GM18517 (cell line): Measurements from ENCODE around the gene DDX39A.
"Not testable (repeated sequence)": the region's sequence is repeated elsewhere in the genome, so short reads cannot be mapped to it uniquely, and the experiment has no call there.

Experiments
- ATAC-seq: cut with Tn5 transposase; IDR thresholded peaks from one replicate; pipeline ENCODE4 v1.9.1; 2021; ENCODE audit warnings: mild to moderate bottlenecking, moderate library complexity; ENCODE audit not compliant: unreplicated experiment

Gene DDX39A

DNA sequence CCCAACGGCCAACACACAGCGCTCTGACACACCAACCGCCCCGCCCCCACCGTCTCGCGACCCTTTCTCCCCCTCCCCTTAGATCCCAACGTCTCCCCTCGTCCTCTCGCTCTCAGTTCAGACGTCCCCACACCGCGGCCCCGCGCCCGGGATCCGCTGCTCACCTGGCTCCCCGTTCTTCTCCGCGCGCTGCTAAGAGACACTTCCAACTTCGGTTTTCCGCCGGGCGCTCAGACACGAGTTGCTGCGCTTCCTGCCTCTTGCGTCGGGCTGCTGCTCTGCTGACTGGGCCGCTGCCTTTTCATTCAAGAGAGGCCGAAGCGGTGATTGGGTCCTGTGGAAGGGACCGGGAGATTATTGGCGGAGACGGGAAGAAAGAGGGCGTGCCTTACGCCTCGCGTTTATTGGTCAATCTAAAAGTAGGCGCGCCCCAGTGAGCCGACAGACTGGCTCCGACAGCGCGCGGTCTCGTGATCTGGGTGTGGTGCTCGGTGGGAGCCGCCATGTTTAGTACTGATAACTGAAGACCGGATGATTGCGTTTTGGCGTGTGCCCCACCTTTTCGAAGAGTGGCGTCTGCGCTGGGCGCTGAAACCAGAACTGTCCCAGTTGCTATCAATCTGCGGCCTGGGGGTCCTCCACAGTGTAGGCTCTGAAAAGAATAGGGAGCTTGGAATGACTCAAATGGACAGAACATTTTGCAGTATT lies at the start of gene DDX39A:
DDX39A (minus strand) TSS at position 236 of the 708 bp plus-strand sequence. CDS start 6,121 bp downstream, outside the sequence.
- ATAC-seq, result peak; percentile 89

- ATAC-seq, result no peak
Observed at GRCh38 chr19:14467816-14468215, 48.7 kb upstream of the DDX39A start.

GRCh38 chr19:14467391-14467790 lies 48.2 kb upstream of the DDX39A start:
- ATAC-seq, result no peak

DNA sequence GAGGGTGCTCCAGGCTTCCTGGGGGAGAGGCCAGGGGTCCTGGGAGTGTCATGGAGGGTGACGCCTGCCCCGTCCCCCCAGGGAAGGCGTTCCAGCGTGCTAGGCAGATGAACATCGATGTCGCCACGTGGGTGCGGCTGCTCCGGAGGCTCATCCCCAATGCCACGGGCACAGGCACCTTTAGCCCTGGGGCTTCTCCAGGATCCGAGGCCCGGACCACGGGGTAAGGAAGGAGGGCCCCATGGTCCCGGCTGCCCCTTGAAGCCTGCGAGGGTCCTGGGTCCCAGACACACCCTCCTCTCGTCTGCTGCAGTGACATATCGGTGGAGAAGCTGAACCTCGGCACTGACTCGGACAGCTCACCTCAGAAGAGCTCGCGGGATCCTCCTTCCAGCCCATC lies 44.6 kb upstream of the DDX39A start:
- no peak for ATAC-seq

DNA sequence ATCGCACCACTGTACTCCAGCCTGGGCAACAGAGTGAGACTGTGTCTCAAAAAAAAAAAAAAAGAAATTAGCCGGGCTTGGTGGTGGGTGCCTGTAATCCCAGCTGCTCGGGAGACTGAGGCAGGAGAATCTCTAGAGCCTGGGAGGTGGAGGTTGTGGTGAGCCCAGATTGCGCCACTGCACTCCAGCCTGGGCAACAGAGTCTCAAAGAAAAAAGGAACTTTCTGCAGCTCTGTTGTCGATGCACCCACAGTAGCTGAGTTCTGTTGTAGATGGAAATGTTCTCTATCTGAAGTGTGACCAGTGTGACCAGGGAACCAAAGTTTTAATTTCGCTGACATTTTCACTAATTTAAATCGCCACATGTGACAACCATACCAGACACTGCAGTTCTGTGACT lies 43.3 kb upstream of the DDX39A start:
- ATAC-seq, result not testable (repeated sequence)

DNA sequence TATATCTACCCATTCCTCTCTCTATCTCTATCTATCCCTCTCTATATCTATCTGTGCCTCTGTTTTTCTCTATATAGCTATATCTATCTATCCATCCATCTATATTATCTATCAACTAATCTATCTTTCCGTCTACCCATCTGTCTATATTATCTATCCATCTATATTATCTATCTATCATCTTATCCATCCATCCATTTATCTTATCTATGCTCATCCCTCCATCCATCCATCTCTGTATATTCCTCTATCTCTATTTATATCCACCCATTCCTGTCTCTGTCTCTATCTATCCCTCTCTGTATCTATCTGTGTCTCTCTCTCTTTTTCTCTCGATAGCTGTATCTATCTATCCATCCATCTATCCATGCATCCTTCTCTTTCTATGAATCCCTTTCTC lies 41.8 kb upstream of the DDX39A start:
- no peak for ATAC-seq

GRCh38 chr19:14459703-14460102 lies 40.6 kb upstream of the DDX39A start:
- ATAC-seq, result no peak

DNA sequence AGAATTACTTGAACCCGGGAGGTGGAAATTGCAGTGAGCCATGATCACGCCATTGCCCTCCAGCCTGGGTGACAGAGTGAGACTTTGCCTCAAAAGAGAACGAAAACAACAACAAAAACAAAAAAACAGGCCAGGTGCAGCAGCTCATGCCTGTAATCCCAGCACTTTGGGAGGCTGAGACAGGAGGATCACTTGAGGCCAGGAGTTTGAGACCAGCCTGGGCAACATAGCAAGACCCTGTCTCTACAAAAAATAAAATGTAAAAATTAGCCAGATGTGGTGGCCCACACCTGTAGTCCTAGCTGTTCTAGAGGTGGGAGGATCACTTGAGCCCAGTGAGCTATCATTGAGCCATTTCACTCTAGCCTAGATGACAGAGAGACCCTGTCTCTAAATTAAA lies 33.2 kb upstream of the DDX39A start:
- ATAC-seq, result not testable (repeated sequence)

DNA sequence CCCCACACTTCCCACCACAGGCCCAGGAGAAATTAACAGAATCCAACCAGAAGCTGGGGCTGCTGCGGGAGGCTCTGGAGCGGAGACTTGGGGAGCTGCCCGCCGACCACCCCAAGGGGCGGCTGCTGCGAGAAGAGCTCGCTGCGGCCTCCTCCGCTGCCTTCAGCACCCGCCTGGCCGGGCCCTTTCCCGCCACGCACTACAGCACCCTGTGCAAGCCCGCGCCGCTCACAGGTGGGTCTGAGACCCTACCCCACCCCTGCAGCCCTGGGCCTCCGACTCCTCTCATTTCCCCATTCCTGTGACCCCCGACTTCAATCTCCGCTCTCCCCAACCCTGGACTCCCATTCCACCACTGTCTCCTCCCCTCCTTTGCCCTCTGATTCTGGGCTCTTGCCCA lies 31.7 kb upstream of the DDX39A start:
- no peak for ATAC-seq

- no peak for ATAC-seq
Observed at GRCh38 chr19:14450168-14450874, 31.2 kb upstream of the DDX39A start.

GRCh38 chr19:14449321-14449720 lies 30.2 kb upstream of the DDX39A start:
- ATAC-seq, result no peak

DNA sequence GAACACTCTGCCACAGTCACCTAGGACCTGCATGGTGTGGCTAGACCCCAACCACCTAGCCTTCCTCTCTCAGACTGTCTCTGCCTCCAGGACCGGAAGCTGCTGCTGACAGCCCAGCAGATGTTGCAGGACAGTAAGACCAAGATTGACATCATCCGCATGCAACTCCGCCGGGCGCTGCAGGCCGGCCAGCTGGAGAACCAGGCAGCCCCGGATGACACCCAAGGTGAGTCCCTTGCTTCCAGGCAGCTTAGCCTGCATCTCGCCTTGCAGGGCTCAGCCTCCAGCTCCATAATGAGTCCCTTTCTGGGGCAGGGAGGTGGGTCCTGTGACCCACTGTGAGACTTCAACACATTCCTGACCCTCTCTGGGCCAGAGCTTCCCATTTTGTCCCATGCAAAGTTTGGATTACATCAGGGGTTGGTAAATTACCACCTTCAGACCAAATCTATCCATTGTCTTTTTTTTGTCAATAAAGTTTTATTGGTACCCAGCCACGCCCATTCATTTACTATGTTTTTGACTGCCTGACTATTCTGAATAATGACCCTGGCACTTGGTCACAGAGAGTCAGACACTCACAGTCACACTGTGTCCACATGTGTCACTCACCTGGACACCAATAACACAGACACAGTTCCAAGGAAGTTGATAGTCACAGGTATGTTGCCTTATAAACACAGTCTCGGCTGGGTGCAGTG lies 27.3 kb upstream of the DDX39A start:
- no peak for ATAC-seq

DNA sequence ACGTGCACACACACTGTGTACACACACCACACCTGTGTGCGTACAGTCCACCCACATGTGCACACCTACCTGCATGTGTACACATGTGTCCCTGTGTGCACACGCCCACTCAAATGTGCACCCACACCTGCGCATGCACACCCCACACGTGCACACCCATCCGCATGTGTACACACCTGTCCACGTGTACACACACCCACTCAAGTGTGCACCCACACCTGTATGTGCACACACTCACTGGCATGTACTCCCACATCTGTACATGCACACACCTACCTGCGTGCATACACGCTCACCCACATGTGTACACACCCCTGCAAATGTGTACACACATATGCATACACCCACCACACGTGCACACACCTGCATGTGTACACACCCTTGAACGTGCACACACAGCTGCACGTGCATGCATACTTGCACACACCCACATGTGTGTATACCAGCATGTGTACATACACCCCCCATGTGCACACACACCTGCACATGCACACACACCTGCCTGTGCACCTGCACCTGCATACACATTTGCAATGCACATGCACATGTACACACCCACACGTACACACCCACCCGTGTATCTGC lies 24.6 kb upstream of the DDX39A start:
- no peak for ATAC-seq

DNA sequence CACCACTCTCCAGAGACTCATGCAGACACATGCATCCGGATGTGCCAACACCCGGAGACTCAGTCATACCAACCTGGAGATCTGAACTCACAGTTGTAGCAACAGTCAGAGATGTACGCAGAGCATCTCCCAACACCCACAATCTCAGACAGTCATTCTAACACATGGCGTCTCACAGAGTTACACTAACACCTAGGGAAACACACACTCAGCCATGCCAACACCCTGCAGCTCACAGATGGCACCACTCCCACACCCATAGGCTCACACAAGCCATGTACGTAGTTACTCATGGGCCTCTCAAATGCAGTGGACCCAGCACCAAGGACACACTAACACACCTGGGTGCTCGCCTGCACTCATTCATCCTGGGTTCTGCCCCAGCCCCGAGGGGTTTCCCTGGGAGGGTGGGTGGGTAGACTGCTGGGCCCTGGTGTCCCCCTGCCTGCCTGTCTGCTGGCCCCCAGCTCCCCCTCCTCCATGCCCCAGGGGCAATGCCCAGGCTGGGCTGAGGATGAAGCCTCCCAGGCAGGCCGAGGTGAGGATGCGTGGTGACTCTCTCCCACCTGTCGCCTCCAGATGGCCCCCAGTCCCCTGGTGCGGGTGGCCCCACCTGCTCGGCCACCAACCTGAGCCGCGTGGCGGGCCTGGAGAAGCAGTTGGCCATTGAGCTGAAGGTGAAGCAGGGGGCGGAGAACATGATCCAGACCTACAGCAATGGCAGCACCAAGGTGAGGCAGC lies 23.9 kb upstream of the DDX39A start:
- ATAC-seq, result no peak

- no peak for ATAC-seq
Observed at GRCh38 chr19:14441041-14441938, 22.1 kb upstream of the DDX39A start.

DNA sequence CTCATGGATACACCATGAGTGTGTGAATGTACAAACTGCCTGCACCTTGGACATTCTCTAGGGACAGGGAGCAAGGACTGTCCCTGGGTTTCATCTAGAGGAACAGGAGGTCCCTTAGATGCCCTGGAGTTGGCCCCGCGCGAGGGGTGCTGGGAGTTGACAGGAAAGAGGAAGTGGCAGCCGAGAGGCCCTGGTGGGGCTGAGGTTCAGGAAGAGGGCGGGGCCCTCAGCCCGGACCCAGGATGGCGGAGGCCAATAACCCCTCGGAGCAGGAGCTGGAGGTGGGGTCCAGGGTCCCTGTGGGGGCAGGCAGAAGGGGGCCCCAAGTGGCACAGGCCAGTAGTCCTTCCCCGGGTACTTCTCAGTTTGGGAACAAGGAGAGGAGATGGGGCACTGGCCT lies 20.9 kb upstream of the DDX39A start:
- ATAC-seq, result peak; percentile 75

DNA sequence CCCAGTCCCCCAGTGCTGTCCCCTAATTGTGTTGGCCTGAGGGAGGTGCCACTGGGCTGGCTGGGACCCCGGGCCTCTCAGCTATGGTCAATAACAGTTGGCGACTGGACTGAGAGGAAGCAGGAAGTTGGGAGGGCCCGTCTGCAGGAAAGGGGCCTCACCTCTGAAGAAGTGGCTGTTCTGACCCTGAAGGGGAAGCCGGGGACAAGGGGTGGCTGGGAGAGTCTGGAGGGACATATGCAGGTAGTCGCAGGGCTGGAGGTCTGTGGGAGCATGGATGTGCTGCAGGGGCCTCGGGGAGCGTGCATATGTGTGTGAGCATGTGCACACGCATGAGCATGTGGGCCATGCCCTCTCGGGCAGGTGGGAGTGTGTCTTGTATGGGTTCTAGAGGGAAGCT lies 19.9 kb upstream of the DDX39A start:
- no peak for ATAC-seq

GRCh38 chr19:14437578-14438140 lies 18.5 kb upstream of the DDX39A start:
- ATAC-seq, result no peak

GRCh38 chr19:14435320-14436050 lies 16.3 kb upstream of the DDX39A start:
- no peak for ATAC-seq
